Measurements from ENCODE around the gene SERHL2. TPM values are rescaled to one million over a fixed set of nuclear protein-coding genes. Genes with fewer than 3 reads are reported as not detected.

Gene SERHL2, protein sequence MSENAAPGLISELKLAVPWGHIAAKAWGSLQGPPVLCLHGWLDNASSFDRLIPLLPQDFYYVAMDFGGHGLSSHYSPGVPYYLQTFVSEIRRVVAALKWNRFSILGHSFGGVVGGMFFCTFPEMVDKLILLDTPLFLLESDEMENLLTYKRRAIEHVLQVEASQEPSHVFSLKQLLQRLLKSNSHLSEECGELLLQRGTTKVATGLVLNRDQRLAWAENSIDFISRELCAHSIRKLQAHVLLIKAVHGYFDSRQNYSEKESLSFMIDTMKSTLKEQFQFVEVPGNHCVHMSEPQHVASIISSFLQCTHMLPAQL
- 3.6 and 4.2 TPM in 2 replicates for total RNA-seq

DNA sequence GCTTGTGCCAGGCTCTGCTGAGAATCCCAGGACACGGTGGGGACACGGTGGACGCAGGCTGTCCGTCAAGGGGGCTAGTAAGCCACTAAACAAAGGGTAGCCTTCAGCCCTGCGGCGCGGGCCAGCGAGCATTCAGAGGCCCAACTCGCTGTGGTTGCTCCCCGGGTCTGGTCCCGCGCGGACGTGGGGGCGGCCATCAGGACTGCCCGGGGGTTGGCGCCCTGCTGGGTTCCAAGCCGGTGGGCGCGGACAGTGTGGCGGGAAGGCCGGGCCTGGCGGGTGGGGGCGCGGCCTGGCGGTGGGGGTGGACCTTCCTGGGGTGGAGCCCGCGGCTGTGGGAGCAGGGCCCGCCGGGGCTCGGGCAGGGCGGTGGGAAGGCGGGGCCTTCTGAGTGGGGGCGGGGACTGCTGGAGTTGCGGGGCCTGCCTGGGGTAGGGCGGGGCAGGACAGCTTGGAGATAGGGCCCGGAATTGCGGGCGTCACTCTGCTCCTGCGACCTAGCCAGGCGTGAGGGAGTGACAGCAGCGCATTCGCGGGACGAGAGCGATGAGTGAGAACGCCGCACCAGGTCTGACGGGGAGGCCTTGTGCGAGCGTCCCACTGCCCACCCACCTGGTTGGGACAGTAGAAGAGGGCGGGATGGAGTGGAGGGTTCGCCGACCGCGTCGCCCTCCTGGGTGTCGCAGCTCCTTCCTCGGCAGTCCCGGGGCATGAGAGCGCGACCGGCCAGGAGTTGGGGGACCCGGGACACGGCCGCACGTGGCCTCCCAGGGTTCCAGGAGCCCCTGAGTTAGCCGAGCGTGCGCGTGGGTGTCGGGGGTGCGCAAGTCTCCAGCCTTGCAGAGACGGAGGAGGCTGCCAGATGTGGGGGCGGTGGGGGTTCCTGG is at the start of gene SERHL2:
Gene SERHL2 (plus strand): TSS at position 482 of the 887 bp plus-strand sequence. CDS start 65 bp downstream, at position 547.

DNA sequence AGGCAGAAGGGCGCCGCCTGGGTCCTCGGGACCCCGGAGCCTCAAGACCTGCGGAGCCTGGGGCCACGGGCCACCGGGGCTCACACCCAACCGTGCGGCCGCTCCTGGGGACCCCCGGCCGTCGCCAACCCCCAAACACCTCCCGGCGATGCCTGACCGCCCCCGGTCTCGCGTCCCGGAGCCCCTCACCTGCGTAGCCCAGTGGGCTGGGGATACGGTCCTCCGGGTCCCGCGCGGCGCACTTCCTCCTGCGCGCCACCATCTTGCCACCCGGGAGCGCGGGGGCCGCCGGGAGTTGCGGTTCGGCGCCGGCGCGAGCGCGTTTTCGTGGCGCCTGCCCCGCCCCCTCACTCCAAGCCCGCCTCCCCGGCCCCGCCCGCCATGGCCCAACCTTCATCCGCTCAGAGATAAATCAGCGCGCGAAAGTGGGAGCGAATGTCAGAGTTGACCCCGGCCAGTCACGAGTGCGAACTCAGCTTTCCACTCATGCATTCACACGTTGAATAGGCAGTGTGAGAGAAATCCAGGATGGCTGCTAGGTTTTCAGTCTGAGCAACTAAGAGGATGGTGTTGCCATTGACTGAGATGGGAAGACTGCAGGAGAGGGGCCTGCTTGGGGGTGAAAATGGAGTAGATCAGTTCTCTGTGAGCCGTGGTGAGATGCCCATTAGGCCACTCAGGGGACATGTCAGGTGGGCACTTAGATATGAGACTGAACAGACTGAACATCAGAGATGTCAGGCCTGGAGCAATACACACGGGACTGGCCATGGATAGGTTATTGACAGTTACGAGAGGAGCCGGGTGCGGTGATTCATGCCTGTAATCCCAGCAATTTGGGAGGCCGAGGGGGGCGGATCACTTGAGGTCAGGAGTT is 34.0 kb upstream of the SERHL2 start, which contains the start of gene RRP7A:
Gene RRP7A (minus strand): TSS at position 272 of the 877 bp plus-strand sequence. CDS start 10 bp downstream, at position 262.

DNA sequence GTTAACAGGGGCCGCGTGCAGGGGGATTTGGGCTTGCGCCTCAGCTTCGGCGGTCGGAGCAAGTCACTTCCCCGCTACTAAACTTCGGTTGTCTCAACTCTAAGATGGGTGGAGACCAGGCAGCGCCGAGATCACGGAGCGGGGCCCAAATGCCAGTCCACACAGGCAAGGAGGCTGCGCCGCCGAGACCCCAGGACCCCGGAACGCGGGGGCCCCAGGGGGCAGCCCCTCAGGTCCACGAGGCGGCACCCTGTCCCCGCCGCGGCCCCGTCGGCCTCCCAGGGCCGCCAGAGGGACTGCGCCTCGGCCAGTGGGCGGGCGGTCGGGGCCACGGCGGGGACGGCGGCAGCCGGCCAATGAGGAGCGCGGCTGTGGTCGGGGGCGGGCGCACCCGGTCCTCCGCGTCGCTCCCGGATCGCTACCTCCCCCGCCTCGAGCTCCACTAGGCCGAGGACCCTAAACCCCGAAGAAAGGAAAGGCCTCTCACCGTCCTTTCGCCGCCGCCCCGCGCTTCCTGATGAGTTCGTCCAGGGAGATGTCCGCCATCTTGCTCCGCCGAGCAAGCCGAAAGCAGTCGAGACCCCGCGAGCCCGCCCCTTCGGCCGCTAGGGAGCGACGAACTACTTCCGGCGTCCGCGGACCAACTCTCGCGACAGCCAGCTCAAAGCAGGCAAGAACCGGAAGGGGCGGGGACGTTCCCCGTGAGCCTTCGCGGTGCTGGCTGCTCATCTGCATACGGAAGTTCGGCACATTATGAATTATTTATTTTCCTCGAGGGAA is 60.7 kb downstream of the SERHL2 start, which contains the start of gene POLDIP3:
Gene POLDIP3 (minus strand): TSS at position 572 of the 780 bp plus-strand sequence. CDS start 26 bp downstream, at position 546.

Other genes starting within 250 kb of the SERHL2 start
- gene NFAM1, start 121.6 kb upstream of the SERHL2 start, total RNA-seq = under 0.01 and 0.09 TPM in 2 replicates
- 31.1 and 36.2 TPM in 2 replicates for gene RRP7A, start 34.2 kb upstream of the SERHL2 start, total RNA-seq
- 17.8 and 24.4 TPM in 2 replicates for gene POLDIP3, start 60.9 kb downstream of the SERHL2 start, total RNA-seq
- gene ATP5MGL, start 86.6 kb downstream of the SERHL2 start, total RNA-seq = 0.78 TPM in 1 of 2 replicates, not detected in the other
- gene CYB5R3, start 95.4 kb downstream of the SERHL2 start, total RNA-seq = 66.5 and 98.5 TPM in 2 replicates
- gene A4GALT, start 166.9 kb downstream of the SERHL2 start, total RNA-seq = 2.2 and 5.0 TPM in 2 replicates